GM18526 (cell line): ENCODE data around the gene PTCH2.

Experiments
- POLR2A ChIP-seq: IDR thresholded peaks from 3 replicates; pipeline ENCODE4 v1.6.1; 2011; ENCODE audit not compliant: insufficient read length; ENCODE audit errors: extremely low read depth

PTCH2 gene

GRCh38 chr1:44828003-44828651 is 14.9 kb downstream of the PTCH2 start:
- TF ChIP-seq POLR2A = no peak

DNA sequence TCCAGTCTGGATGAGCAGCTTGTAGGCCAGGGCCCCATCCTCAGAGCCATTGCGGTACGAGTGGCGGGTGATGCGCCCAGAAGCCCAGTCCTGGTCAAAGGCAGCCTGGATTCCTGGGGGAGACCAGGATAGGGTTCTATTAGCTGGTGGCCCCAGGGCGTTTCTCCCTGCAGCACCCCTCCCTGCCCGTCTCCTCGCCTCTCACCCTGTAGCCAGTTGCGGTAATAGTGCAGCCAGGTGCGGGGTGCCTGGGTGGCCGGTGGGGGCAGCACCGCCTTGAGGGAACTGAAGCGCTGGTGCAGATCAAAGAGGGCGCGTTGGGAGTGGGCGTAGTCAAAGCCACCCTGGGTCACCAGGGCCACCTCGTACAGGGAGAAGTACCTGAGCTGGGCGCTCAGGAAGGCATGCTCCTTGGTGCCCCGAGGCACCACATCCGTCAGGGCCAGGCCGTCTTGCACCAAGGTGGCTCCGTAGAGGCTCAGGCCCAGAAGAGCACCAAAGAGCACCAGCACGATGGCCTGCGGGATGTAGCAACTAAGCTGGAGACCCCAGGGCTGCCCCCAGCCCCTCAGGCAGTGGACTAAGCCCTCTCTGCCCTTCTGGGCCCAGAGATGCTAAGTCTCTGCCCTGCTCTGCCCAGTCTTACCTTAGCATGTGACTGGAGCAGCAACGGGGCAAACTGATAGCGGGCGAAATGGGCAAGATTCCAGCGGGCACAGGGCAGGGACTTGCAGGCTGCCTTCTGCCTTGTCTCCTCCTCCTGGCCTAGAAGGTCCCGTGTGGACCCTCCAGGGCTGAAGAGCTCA is 15.7 kb downstream of the PTCH2 start:
- no peak for TF ChIP-seq POLR2A

GRCh38 chr1:44826375-44827196 is 16.5 kb downstream of the PTCH2 start:
- no peak for TF ChIP-seq POLR2A

- no peak for TF ChIP-seq POLR2A
Measured at GRCh38 chr1:44822981-44823451, 20.0 kb downstream of the PTCH2 start.

- TF ChIP-seq POLR2A = no peak
Measured at GRCh38 chr1:44822131-44822701, 20.8 kb downstream of the PTCH2 start.

GRCh38 chr1:44821240-44821715 is 21.8 kb downstream of the PTCH2 start:
- TF ChIP-seq POLR2A = no peak

DNA sequence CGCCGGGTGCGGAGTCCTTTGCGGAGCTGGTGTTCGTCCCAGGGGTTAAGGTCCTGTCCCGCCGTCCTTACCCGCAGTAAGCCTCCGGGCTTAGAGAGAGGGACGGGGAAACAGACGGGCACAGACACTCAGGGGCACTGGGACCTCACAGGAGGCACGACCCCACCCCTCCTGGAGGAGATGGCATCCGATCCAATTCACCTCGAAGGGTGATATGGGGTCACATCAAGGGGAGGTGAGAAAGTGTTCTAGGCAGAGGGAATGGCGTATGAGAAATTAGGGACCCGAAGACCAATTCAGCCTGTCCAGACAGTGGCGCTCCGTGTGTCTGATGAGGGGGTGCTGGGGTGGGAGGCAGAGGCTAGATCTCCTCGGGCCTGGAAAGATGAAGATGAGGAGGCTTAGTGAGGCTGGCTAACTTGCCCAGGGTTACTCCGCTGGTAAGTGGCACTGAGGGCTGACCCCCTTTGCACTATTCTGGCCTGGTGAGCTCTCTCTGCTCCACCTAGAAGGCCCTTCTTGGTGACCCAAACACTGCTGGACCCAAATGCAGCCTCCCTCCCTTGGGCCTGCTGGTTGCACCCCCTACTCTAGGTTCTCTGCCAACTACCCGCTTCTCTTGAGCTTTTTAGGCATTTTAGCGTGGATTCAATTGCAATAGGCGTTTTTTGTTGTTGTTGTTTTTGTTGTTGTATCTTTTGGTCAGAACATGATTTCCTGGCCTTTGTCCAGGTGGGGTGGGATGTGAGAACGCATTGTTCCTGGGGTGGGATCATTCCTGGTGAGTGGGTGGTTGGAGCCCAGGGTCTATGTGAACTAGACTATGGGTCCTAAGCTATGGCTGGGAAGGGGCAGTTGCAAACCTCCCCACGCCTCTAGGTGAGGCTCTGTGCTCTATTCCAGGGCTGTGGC is 22.5 kb downstream of the PTCH2 start:
- TF ChIP-seq POLR2A = no peak

DNA sequence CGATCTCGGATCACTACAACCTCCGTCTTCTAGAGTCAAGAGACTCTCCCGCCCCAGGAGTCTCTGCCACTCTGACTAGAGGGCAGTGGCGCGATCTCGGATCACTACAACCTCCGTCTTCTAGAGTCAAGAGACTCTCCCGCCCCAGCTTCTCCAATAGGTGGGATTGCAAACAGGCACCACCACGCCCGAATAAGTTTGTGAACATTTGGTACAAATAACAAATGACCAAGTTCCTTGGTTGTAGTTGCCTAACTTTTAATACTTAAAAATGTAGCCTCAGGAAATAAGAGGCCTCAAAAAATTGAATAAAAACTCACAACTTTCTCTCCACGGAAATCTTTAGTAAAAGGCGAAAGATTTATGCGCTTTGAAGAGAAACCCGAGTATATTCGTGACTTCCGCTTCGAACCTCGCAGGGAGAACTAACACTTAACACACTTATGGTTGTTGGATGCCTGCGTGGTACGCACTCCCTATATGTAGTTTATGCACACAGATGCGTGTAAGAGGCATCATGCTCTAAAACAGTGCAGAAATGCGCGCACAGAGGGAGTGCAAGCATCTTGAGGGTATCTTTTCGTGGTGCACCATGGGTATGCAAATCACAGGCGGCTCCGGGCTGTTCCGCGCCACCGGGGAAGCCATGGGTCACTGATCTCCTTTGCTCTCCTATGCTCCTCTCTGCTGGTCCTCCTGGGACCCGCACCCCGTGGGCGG is 23.3 kb downstream of the PTCH2 start:
- peak; percentile 99 for TF ChIP-seq POLR2A

GRCh38 chr1:44819196-44819607 is 23.9 kb downstream of the PTCH2 start:
- no peak for TF ChIP-seq POLR2A

GRCh38 chr1:44817771-44818495 is 25.1 kb downstream of the PTCH2 start:
- TF ChIP-seq POLR2A = no peak

GRCh38 chr1:44817307-44817706 is 25.7 kb downstream of the PTCH2 start:
- no peak for TF ChIP-seq POLR2A

DNA sequence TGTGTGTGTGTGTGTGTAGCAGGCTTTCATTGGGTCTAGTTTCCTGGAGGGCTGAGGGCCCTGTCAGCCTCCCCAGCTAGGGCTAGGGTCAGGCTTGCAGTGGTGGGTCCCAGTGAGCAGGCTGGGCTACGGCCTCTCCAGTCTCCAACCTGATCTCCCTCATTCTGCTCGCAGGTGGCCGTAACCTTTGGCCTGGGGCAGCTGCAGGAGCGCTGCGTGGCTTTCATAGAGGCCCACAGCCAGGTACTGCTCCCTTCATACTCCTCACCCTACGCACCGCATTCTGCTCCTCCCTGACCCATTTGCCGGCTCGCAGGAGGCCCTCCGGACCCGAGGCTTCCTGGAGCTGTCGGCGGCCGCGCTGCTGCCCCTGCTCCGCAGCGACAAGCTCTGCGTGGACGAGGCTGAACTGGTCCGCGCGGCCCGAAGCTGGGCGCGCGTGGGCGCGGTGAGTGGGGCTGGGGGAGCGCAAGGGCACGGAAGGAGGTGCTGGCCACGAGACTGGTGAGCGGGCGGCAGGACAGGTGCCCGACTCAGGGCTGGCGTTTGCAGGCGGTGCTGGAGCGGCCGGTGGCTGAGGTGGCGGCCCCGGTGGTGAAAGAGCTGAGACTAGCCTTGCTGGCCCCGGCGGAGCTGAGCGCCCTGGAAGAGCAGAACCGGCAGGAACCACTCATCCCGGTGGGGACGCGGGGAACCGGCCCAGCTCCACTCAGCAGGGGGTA is 30.1 kb downstream of the PTCH2 start:
- no peak for TF ChIP-seq POLR2A
